ENCODE results near the gene ANKS1B. TPM values are rescaled to one million over a fixed set of nuclear protein-coding genes. Genes with fewer than 3 reads are reported as not detected.

The ANKS1B gene
- total and polyA plus RNA-seq, 7 donors: 0.46 to 7.4 (median 3.6) TPM

DNA sequence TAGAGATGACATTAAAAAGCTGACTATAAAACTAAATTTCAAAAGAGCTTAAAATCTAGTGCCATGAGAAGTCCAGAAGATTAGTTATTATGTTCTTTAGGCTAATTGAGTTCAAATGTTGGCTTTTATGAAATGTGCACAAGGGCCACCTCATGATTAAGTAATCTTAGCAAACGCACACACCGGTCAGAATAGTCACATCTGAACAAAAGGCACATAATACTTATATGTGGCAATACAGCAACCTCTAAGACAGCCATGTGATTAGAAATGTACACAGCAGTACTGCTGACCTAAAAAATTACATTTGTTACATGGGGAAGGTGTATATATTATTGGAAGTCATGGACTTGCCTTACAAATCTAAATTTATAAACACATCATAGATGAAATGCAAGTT lies 681.9 kb downstream of the ANKS1B start:
- no peaks in the 10 kb centered on the region for H3K4me1 ChIP-seq
- no peak for ATAC-seq
- WGBS, 3 donors: 88 to 95% (median 89%) methylated on average over 2 of the region's 2 CpGs
- no peak overlapping the region for H3K27ac ChIP-seq
- intact Hi-C loops (cut with DNase I): no loop called here
- no peak for DNase-seq
- H3K27me3 ChIP-seq (ENCODE audit: insufficient read depth in 3 of 3, low read length in 2 of 3): no peaks in the 10 kb centered on the region
- H3K36me3 ChIP-seq (ENCODE audit: insufficient read depth in 1 of 2, low read depth in 1 of 2): no peaks in the 10 kb centered on the region
- TF ChIP-seq, protein P1, sequence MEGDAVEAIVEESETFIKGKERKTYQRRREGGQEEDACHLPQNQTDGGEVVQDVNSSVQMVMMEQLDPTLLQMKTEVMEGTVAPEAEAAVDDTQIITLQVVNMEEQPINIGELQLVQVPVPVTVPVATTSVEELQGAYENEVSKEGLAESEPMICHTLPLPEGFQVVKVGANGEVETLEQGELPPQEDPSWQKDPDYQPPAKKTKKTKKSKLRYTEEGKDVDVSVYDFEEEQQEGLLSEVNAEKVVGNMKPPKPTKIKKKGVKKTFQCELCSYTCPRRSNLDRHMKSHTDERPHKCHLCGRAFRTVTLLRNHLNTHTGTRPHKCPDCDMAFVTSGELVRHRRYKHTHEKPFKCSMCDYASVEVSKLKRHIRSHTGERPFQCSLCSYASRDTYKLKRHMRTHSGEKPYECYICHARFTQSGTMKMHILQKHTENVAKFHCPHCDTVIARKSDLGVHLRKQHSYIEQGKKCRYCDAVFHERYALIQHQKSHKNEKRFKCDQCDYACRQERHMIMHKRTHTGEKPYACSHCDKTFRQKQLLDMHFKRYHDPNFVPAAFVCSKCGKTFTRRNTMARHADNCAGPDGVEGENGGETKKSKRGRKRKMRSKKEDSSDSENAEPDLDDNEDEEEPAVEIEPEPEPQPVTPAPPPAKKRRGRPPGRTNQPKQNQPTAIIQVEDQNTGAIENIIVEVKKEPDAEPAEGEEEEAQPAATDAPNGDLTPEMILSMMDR (IDR thresholded peaks at IDR 0.05): no peak
- no peak overlapping the region for H3K4me3 ChIP-seq
- no peaks in the 10 kb centered on the region for H3K9me3 ChIP-seq

DNA sequence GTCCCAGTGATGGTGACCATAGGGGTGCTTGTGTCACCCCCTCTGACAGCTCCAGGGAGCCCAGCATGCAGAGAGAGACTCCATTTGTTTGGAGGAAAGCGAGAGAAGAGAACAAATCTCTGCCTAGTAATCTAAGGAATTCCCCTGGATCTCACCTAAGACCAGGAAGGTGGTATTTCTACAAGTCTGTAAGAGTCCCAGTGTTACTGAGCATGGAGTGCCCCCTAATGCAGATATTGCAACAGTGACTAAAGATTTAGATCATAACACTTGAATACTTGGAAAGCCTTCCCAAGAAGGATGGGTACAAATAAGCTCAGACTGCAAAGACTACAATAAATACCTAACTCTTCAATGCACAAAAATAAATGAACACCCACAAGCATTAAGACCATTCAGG lies 697.6 kb downstream of the ANKS1B start:
- H3K27ac ChIP-seq: no peak overlapping the region
- no peaks in the 10 kb centered on the region for H3K36me3 ChIP-seq (ENCODE audit: insufficient read depth in 1 of 2, low read depth in 1 of 2)
- ATAC-seq: no peak
- peaks cover 15% of the 10 kb centered on the region for H3K9me3 ChIP-seq
- 75 to 90% (median 89%) methylated on average over 1 of the region's 1 CpG for WGBS, 3 donors
- DNase-seq: no peak
- intact Hi-C loops (cut with DNase I): no loop called here
- TF ChIP-seq, protein P1 (IDR thresholded peaks at IDR 0.05): no peak
- no peaks in the 10 kb centered on the region for H3K27me3 ChIP-seq (ENCODE audit: insufficient read depth in 3 of 3, low read length in 2 of 3)
- H3K4me3 ChIP-seq: no peak overlapping the region
- H3K4me1 ChIP-seq: no peaks in the 10 kb centered on the region

DNA sequence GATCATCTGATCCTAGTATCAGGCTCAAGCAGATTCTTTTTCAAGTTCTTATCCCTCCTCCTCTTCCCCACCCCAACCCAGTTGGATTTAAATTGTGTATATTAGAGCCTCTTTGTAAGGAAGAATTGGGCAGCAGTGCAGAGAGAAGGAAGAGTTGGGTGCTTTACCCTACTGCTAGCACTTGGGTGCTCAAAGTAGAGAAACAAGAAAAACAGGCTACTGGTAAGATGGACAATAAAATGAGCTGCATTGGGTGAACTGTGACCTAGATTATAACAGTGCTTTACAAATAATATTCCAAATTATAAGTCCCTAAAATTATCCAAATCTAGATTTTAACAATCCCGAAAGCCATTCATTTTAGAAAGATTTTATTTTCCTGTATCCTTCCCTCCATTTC lies 700.6 kb downstream of the ANKS1B start:
- Histone ChIP-seq H3K27ac (no peak overlapping the region), H3K9me3 (no peaks in the 10 kb centered on the region), H3K4me3 (no peak overlapping the region), H3K27me3 (ENCODE audit: insufficient read depth in 3 of 3, low read length in 2 of 3) (no peaks in the 10 kb centered on the region), H3K36me3 (ENCODE audit: insufficient read depth in 1 of 2, low read depth in 1 of 2) (no peaks in the 10 kb centered on the region), H3K4me1 (no peaks in the 10 kb centered on the region)
- ATAC-seq (no peak), DNase-seq (no peak)
- 97 to 100% (median 98%) methylated on average over 1 of the region's 1 CpG for WGBS, 3 donors
- TF ChIP-seq, protein P1 (IDR thresholded peaks at IDR 0.05): no peak
- intact Hi-C loops (cut with DNase I): no loop called here

DNA sequence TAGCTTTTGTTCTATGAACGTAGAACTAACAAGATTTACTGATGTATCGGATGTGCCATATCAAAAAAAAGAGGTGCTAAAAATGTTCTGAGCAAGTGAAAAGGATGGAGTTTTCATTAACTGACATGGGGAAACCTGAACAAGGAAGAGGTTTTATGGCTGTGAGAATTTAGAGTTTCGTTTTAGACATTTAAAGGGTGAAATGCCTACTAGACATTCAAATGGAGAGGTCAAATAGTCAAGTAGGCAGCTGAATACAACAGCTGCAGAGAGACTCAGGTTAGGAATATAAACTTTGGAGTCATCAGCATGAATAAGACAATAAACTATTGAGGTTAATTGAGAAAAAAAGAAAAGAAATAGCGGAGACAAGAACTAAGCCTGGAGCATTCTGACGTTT lies 702.1 kb downstream of the ANKS1B start:
- DNase-seq (no peak), ATAC-seq (no peak)
- Histone ChIP-seq H3K4me1 (no peaks in the 10 kb centered on the region), H3K9me3 (no peaks in the 10 kb centered on the region), H3K36me3 (ENCODE audit: insufficient read depth in 1 of 2, low read depth in 1 of 2) (no peaks in the 10 kb centered on the region), H3K27me3 (ENCODE audit: insufficient read depth in 3 of 3, low read length in 2 of 3) (no peaks in the 10 kb centered on the region), H3K27ac (no peak overlapping the region), H3K4me3 (no peak overlapping the region)
- TF ChIP-seq, protein P1 (IDR thresholded peaks at IDR 0.05): no peak
- WGBS, 3 donors: 28 to 37% (median 36%) methylated on average over 5 of the region's 5 CpGs
- intact Hi-C loops (cut with DNase I): no loop called here

DNA sequence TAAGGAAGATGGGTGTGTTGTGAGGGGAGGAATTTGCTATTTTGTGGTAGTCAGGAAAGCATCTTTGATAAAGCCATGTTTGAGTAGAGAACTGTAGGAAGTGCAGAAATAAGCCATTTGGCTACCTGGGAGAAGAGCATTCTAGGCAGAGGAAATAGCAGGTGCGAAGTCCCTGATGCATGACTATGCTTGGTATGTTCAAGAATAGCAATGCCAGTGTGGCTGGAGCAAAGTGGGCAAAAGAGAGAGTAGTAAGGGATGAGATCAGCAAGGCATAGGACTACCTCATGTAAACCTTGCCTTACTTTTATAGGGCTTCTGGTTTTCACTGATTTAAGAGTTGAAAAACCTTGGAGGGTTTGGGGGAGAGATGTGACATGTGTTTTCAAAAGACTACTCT lies 702.6 kb downstream of the ANKS1B start:
- TF ChIP-seq, protein P1 (IDR thresholded peaks at IDR 0.05): no peak
- Histone ChIP-seq H3K4me3 (no peak overlapping the region), H3K36me3 (ENCODE audit: insufficient read depth in 1 of 2, low read depth in 1 of 2) (no peaks in the 10 kb centered on the region), H3K9me3 (no peaks in the 10 kb centered on the region), H3K4me1 (no peaks in the 10 kb centered on the region), H3K27ac (no peak overlapping the region), H3K27me3 (ENCODE audit: insufficient read depth in 3 of 3, low read length in 2 of 3) (no peaks in the 10 kb centered on the region)
- DNase-seq: no peak
- intact Hi-C loops (cut with DNase I): no loop called here
- WGBS, 3 donors: 71 to 83% (median 78%) methylated on average over 1 of the region's 1 CpG
- no peak for ATAC-seq
